SJCRH30 (cell line): ENCODE data around the gene ARHGAP12. TPM values are rescaled to one million over a fixed set of nuclear protein-coding genes. Genes with fewer than 3 reads are reported as not detected.

ENCODE experiments used
- DNase-seq, 2 experiments: peaks; one replicate each; pipeline ENCODE4 v3.0.0-alpha.2; 2015 to 2020
- H3K27ac ChIP-seq: fragments of 250-450 bp; sonication (Bioruptor Pico); 2 replicates; pipeline ENCODE4 v1.5.1; 2020; ENCODE audit warnings: mild to moderate bottlenecking, moderate library complexity
- H3K27me3 ChIP-seq: fragments of 250-450 bp; sonication (Bioruptor Pico); 2 replicates; pipeline ENCODE4 v1.5.1; 2020; ENCODE audit warnings: mild to moderate bottlenecking, moderate library complexity
- H3K36me3 ChIP-seq: fragments of 250-450 bp; sonication (Bioruptor Pico); 2 replicates; pipeline ENCODE4 v1.5.1; 2020; ENCODE audit warnings: mild to moderate bottlenecking, moderate library complexity
- H3K4me1 ChIP-seq: fragments of 250-450 bp; sonication (Bioruptor Pico); 2 replicates; pipeline ENCODE4 v1.5.1; 2020; ENCODE audit warnings: mild to moderate bottlenecking, moderate library complexity
- H3K4me3 ChIP-seq: fragments of 250-450 bp; sonication (Bioruptor Pico); 2 replicates; pipeline ENCODE4 v1.5.1; 2020; ENCODE audit warnings: mild to moderate bottlenecking, moderate library complexity
- H3K9me3 ChIP-seq: fragments of 250-450 bp; sonication (Bioruptor Pico); replicated peaks from 2 replicates; pipeline ENCODE4 v1.5.1; 2020; ENCODE audit warnings: mild to moderate bottlenecking, moderate library complexity
- total RNA-seq: library from RNA; depleted of rRNA; stranded (reverse); fragments of >200 nt; shearing (Covaris generic); gene quantifications from 2 replicates; pipeline ENCODE4 v1.2.3, GENCODE V29; 2014

The ARHGAP12 gene
- total RNA-seq, 1 experiment from 2014 or later, result 47.2 TPM

DNA sequence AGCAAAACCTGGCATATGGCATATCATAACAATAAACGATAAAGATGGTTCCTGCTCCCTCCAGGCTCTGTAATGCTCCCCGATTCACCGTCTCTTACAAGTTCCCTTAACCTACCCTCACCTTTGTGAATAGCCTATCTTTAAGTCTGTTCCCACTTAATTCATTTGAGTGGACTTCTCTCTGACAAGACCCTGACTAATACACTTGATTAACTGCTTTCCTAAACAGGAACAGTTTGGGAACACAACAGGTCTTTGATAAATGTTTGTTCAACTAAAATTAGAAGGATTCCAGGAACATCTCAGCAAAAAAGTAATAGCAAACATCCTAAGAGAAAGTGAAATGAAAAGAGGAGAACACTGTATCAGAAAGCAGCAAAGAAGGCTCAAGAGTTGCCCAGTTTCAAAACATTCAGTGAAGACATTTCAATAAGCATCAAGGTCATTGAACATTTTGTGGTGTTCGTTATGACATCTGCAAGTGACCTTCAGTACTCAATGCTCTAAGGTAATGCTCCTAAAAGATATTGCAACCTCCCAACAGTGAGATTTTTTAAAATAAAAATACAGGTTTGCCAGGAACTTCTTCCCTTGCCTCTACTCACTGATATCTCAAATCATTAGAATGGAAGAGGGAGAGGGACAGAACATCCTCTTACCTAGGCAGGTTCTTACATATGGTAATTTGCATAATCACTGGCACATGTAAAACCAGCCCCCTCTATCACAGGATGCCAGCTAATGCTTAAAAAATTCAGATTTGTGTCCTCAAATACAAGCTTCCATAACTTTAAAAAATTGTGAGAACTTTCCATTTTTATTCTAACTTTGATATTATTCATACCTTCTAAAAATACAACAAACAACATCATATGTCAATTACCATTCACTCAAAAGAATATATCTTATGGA is 11.4 kb upstream of the ARHGAP12 start:
- no peak for DNase-seq
- Histone ChIP-seq H3K4me1 (peaks cover 30% of the 10 kb centered on the region), H3K9me3 (no peaks in the 10 kb centered on the region), H3K27ac (peak overlapping the region; percentile 71), H3K4me3 (no peak overlapping the region), H3K36me3 (no peaks in the 10 kb centered on the region), H3K27me3 (no peaks in the 10 kb centered on the region)

DNA sequence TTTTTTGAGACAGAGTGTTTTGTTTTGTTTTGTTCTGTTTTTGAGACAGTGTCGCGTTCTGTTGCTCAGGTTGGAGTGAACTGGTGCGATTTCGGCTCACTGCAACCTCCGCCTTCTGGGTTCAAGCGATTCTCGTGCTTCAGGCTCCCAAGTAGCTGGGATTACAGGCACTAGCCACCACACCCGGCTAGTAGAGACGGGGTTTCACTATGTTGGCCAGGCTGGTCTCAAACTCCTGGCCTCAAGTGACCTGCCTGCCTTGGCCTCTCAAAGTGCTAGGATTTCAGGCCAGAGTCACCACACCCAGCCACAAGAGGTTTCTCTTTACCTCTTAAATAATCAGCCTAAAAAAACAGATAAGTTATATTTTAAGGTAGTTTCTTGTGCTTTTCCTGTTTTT is 8.7 kb upstream of the ARHGAP12 start:
- H3K27me3 ChIP-seq, result no peaks in the 10 kb centered on the region
- DNase-seq, result no peak
- H3K36me3 ChIP-seq, result no peaks in the 10 kb centered on the region
- H3K4me1 ChIP-seq, result peaks cover 23% of the 10 kb centered on the region
- H3K27ac ChIP-seq, result no peak overlapping the region
- H3K4me3 ChIP-seq, result no peak overlapping the region
- no peaks in the 10 kb centered on the region for H3K9me3 ChIP-seq

DNA sequence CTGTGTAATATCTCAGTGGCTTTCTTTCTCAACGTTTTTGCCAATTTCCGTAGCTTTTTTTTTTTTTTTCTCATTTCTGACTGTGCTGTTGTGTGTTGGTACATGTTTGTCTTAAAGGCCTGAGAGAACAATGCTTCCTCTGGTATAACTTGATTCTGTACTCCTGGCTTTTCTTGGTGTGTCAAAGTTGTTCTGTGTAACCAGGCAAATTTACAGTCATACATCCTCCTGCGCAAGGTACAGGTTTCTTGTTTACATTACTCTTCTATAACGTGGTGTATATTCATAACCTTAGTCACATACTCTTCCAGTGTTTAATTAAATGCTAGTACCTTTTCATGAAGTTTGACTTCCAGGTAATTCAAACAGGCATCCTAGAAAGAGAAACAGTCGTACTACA is 8.3 kb upstream of the ARHGAP12 start:
- H3K9me3 ChIP-seq, result no peaks in the 10 kb centered on the region
- no peaks in the 10 kb centered on the region for H3K27me3 ChIP-seq
- H3K4me3 ChIP-seq, result no peak overlapping the region
- H3K36me3 ChIP-seq, result no peaks in the 10 kb centered on the region
- no peak overlapping the region for H3K27ac ChIP-seq
- H3K4me1 ChIP-seq, result peaks cover 23% of the 10 kb centered on the region
- no peak for DNase-seq

DNA sequence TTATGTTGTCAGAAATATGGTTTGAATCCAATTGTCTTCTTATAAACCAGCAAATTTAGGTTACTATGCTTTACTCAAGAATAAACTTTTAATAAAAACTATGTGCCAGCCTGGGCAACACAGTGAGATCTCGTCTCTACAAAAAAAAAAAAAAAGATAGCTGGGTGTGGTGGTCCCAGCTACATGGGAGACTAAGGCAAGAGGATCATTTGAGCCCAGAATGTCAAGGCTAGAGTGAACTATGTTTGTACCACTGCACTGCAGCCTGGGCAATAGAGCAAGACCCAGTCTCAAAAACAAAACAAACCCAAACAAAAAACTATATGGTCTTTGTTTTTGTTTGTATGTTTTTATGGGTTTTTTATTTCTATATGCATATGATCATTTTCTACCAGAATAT is 7.5 kb upstream of the ARHGAP12 start:
- H3K27me3 ChIP-seq, result no peaks in the 10 kb centered on the region
- H3K9me3 ChIP-seq, result no peaks in the 10 kb centered on the region
- peaks cover 17% of the 10 kb centered on the region for H3K4me1 ChIP-seq
- H3K4me3 ChIP-seq, result no peak overlapping the region
- H3K27ac ChIP-seq, result no peak overlapping the region
- H3K36me3 ChIP-seq, result no peaks in the 10 kb centered on the region
- no peak for DNase-seq

DNA sequence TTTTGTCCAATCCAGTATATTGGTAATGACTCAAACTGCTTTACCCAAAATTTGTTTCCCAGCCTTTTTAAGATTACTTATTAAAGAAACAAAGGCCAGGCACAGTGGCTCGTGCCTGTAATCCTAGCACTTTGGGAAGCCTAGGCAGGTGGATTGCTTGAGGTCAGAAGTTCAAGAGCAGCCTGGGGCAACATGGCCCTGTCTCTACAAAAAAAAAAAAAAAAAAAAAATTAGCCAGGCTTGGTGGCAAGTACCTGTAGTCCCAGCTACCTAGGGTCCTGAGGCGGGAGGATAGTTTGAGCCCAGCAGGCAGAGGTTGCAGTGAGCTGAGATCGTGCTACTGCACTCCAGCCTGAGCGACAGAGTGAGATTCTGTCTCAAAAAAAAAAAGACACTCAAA is 7.0 kb upstream of the ARHGAP12 start:
- Histone ChIP-seq H3K27me3 (no peaks in the 10 kb centered on the region), H3K27ac (no peak overlapping the region), H3K4me3 (no peak overlapping the region), H3K4me1 (peaks cover 19% of the 10 kb centered on the region), H3K36me3 (no peaks in the 10 kb centered on the region), H3K9me3 (no peaks in the 10 kb centered on the region)
- DNase-seq, result peak; percentile 13 to 42

DNA sequence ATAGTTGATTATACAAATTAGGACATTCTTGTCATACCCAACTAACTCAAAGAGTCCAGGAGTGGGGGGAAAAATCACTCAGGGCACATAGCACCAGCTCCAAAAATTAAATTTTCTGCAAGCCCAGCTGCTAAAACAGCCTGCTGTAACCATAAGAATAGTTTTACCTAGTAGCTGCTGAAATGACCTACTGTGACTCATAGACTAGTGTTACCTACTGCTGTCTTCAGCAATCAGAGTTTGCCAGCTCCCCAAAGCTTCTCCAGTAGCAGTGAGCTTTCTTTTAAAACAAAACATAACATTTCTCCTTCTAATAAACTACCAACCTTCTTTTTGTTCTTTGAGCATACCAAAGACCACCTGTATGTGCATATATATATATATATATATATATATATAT is 4.2 kb upstream of the ARHGAP12 start:
- H3K4me1 ChIP-seq, result peaks cover 3% of the 10 kb centered on the region; the same call in 1 of the 2 replicates
- H3K27me3 ChIP-seq, result no peaks in the 10 kb centered on the region
- H3K4me3 ChIP-seq, result no peak overlapping the region
- H3K36me3 ChIP-seq, result no peaks in the 10 kb centered on the region
- H3K9me3 ChIP-seq, result no peaks in the 10 kb centered on the region
- no peak overlapping the region for H3K27ac ChIP-seq
- DNase-seq, result no peak

DNA sequence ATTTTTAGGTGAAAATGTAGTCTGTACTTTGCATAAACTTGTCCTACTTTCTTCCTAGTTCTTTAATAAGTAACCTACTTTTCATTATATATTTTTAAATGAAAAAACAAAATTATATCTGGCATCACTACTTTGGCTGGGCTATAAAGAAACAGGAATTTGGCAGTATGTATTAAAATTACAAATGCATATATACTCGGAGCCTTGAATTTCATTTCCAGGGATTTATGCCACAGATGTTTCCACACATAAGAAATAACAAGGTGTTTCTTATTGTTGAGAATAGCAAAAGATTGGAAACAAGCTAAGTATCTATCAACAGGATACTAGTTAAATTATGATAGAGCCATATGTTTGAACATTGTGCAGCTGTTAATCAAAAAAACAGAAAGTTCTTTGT is 2.2 kb upstream of the ARHGAP12 start:
- Histone ChIP-seq H3K27ac (no peak overlapping the region), H3K27me3 (no peaks in the 10 kb centered on the region), H3K4me3 (peak overlapping the region; percentile 98), H3K9me3 (no peaks in the 10 kb centered on the region), H3K4me1 (peaks cover 4% of the 10 kb centered on the region), H3K36me3 (no peaks in the 10 kb centered on the region)
- no peak for DNase-seq

DNA sequence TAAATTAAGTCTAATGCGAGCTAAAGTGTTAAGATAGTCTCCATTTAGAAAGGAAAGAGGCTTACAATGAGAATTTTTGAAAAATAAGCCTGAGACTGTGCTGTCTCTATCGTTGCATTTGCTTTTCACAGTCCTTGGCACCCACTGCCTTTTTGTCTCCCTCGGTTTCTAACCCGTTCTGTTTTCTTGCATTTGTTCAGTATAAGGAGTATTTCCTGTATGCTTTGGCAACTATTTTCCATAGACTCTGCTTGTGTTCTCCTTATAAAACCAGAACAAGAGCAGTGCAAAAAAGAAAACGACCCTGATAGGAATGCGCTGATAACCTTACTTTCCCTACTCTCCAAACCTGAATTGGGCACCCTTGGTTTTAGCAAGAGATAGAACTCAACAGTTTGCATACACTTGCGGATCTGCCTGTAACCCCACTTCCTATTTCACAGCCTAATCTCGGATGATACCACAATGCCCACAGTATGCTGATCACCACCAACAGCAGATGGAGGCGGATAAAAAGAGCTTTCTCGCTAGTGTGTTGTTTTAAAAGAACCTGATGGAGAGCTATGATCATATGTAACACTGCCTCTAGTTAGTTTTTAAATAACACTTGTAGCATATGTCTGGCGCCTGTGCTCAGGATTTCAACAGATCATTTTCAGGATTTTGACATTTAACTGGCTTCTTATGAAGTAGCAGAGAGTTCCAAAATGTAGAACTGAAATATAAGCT is 1.6 kb upstream of the ARHGAP12 start:
- peak overlapping the region; percentile 98 for H3K4me3 ChIP-seq
- no peaks in the 10 kb centered on the region for H3K27me3 ChIP-seq
- DNase-seq, result peak; percentile 22 to 63
- H3K4me1 ChIP-seq, result peaks cover 10% of the 10 kb centered on the region
- peak overlapping the region; percentile 63; the same call in 1 of the 2 replicates for H3K27ac ChIP-seq
- no peaks in the 10 kb centered on the region for H3K36me3 ChIP-seq
- H3K9me3 ChIP-seq, result no peaks in the 10 kb centered on the region

DNA sequence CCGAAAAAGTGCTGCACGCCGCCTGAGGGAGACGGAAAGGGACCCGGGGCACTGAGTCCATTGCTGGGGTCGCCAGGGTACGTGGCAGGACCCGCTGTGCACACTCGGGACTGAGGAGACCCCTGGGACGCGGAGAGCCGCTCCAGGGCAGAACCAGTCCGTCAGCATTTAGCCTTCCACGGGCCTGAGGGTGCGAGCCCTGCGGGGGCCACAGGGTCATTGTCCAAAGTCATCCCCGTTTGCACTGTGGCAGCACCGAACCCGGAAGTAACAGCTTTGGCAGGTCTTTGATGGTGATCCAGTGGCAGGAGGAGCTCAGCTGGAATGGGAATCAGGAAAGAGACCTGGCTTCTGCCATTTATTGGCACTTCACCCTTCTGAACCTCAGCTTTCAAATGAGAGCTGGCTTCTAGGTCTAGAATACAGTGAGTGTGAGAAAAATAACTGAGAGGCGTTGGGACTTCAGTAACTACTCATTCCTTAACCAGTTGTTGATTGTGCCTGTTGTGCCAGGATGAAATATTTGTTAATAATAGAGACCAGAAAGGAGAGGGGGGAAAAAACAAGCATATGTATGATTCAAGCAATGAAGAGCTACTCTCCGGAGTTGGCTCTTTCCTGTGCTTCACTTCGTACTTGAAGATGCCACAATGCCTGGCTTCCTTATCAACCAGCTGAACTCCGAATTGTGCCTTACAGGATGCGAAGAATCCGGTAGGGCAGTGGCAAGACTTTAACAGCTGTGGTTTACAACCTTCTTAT is 811 bp upstream of the ARHGAP12 start:
- Histone ChIP-seq H3K36me3 (no peaks in the 10 kb centered on the region), H3K4me1 (peaks cover 10% of the 10 kb centered on the region), H3K9me3 (no peaks in the 10 kb centered on the region), H3K27me3 (no peaks in the 10 kb centered on the region), H3K4me3 (peak overlapping the region; percentile 98), H3K27ac (peak overlapping the region; percentile 63)
- DNase-seq, result peak; percentile 32 to 61

DNA sequence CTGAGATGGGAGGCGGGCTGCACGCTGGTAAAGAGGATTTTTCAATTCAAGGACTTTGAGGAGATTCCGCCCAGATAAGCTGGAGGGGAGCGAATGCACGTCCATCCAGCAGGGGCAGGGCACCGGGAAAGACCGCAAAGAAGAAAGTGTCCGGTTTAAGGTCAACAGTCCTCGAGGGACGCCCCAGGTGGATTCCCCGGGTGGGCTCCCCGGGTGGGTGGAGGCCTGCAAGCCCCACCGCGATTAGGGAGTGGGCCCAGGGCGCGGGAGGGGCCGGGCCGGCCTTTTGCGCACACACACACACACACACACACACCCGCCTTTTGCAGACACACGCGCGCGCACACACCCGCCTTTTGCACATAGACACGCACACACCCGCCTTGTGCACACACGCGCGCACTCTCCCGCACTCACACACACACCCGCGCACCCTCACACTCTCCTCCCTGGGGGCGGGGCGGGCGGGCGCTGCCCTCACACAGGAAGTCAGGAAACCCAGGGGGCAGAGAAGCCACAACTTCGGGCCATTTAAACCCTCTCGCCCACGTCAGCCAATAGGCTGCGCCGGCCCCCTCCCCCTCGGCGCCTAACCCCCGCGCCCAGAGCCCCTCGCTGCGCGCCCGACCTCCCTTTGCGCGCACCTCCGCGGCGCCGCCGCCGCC is 615 bp downstream of the ARHGAP12 start:
- H3K4me3 ChIP-seq, result peak overlapping the region; percentile 98
- peak overlapping the region; percentile 3; the same call in 1 of the 2 replicates for H3K27ac ChIP-seq
- peaks cover 4% of the 10 kb centered on the region; the same call in 1 of the 2 replicates for H3K36me3 ChIP-seq
- H3K4me1 ChIP-seq, result peaks cover 10% of the 10 kb centered on the region
- H3K27me3 ChIP-seq, result no peaks in the 10 kb centered on the region
- DNase-seq, result peak; percentile 73 to 80
- H3K9me3 ChIP-seq, result peaks cover 6% of the 10 kb centered on the region

DNA sequence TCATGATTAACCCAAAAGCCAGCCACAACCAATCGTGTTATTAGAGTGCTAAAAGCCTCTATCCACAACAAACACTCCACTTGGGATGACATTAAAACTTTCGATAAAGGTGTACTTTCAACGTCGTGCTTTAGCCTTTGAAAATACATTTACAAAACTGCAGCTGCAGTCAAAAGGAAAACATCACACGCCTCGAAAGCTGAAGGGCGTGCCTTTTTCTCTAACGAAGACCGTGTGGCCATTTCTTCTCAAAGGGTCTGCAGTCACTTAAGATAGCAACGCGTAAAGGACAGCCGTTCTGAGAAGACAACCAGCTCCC is 1.1 kb downstream of the ARHGAP12 start:
- peak overlapping the region; percentile 3; the same call in 1 of the 2 replicates for H3K27ac ChIP-seq
- peak overlapping the region; percentile 98 for H3K4me3 ChIP-seq
- H3K9me3 ChIP-seq, result peaks cover 6% of the 10 kb centered on the region
- DNase-seq, result no peak
- peaks cover 10% of the 10 kb centered on the region for H3K4me1 ChIP-seq
- H3K36me3 ChIP-seq, result peaks cover 4% of the 10 kb centered on the region; the same call in 1 of the 2 replicates
- no peaks in the 10 kb centered on the region for H3K27me3 ChIP-seq

DNA sequence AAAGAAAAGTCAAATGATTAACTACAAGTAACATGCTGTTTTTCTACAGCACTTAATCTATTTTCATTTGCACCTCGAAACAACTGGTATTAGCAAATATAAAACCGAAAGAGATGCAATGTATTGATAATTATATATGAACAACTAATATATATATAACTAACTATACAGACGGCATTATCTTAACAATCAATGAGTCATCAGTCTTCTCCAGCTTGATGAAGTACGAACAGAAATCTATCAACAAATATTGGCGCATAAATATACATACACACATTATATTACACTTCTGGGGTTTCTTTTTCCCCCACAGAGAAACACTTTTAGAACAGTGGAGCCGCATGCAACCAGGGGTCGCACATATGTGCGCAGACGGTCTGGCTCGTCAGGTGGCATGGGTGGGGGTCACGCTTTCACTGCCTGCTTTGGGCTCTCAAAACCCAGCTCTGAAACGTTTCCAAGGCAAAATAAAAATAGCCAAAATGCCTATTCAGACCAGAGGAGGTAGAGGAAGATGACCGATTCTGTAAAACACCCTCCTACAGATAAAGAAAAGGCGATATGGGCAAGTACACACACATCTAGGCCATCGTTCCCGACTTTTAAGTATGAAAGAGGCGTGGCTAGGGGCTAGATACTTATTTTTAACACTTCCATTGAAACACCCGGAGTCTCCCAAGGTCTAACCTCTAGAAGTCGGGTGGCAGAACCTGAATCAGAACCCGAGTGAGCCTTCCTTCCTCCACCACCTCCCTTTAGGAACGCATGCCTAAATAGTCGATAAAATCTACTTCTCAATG is 1.7 kb downstream of the ARHGAP12 start:
- Histone ChIP-seq H3K36me3 (peaks cover 4% of the 10 kb centered on the region; the same call in 1 of the 2 replicates), H3K9me3 (peaks cover 6% of the 10 kb centered on the region), H3K27ac (peak overlapping the region; percentile 3; the same call in 1 of the 2 replicates), H3K4me3 (peak overlapping the region; percentile 98), H3K4me1 (peaks cover 10% of the 10 kb centered on the region), H3K27me3 (no peaks in the 10 kb centered on the region)
- peak in 1 of 2 experiments; percentile 36 for DNase-seq

DNA sequence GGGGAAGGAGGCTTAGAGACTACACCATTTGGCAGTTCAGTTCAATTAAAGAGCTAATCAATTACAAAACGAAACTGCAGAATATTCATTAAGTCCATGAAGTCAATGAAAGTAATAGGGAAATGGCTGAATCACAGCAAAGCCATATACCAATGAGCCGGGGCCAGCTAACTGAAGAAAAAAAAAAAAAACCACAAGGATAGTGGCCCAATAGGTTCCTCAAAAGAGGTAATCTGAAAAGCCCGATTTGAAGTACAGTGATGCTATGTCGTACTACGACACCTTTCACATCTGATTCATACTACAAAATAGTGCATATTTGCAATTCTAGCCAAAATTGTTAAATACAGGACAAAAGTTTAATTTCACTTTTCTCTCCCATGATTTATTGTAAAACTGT is 2.5 kb downstream of the ARHGAP12 start:
- Histone ChIP-seq H3K36me3 (peaks cover 4% of the 10 kb centered on the region; the same call in 1 of the 2 replicates), H3K27ac (no peak overlapping the region), H3K27me3 (no peaks in the 10 kb centered on the region), H3K4me3 (no peak overlapping the region), H3K4me1 (peaks cover 10% of the 10 kb centered on the region), H3K9me3 (peaks cover 6% of the 10 kb centered on the region)
- no peak for DNase-seq
